WTC11 (cell line): ENCODE results near the gene CGB2. TPM values are rescaled to one million over a fixed set of nuclear protein-coding genes. Genes with fewer than 3 reads are reported as not detected.

ENCODE experiments used
- ATF1 ChIP-seq: sonication (generic); formaldehyde crosslinking; IDR thresholded peaks from 2 replicates; pipeline ENCODE4 v1.8.1; 2023; ENCODE audit warnings: mild to moderate bottlenecking, moderate library complexity, missing genetic modification reagents
- CREB1 ChIP-seq: sonication (generic); formaldehyde crosslinking; IDR thresholded peaks from 2 replicates; pipeline ENCODE4 v1.8.0; 2023; ENCODE audit warnings: mild to moderate bottlenecking, missing genetic modification reagents
- ELF4 ChIP-seq: sonication (generic); formaldehyde crosslinking; IDR thresholded peaks from 2 replicates; pipeline ENCODE4 v1.8.1; 2022; ENCODE audit warnings: low read depth, mild to moderate bottlenecking, moderate library complexity, missing genetic modification reagents
- ESRRA ChIP-seq: sonication (generic); formaldehyde crosslinking; IDR thresholded peaks from 2 replicates; pipeline ENCODE4 v1.8.1; 2022; ENCODE audit warnings: mild to moderate bottlenecking, missing genetic modification reagents, borderline replicate concordance
- FOXK1 ChIP-seq: sonication (generic); formaldehyde crosslinking; IDR thresholded peaks from 2 replicates; pipeline ENCODE4 v1.8.0; 2022; ENCODE audit warnings: mild to moderate bottlenecking, moderate library complexity, missing genetic modification reagents
- FOXP4 ChIP-seq: sonication (generic); formaldehyde crosslinking; IDR thresholded peaks from 2 replicates; pipeline ENCODE4 v1.8.0; 2022; ENCODE audit warnings: mild to moderate bottlenecking, missing genetic modification reagents
- HMGA2 ChIP-seq: fragments of 250-450 bp; sonication (Bioruptor Pico); IDR thresholded peaks from 2 replicates; pipeline ENCODE4 v1.4.0; 2021; ENCODE audit warnings: mild to moderate bottlenecking, moderate library complexity
- JAZF1 ChIP-seq: fragments of 250-450 bp; sonication (Bioruptor Pico); IDR thresholded peaks from 2 replicates; pipeline ENCODE4 v1.9.0; 2021; ENCODE audit warnings: moderate library complexity, mild to moderate bottlenecking, inconsistent platforms
- NR1H2 ChIP-seq: sonication (generic); formaldehyde crosslinking; IDR thresholded peaks from 2 replicates; pipeline ENCODE4 v1.9.0; 2021; ENCODE audit warnings: mild to moderate bottlenecking, moderate library complexity, missing genetic modification reagents
- PRRX2 ChIP-seq: fragments of 250-450 bp; sonication (Bioruptor Pico); IDR thresholded peaks from 2 replicates; pipeline ENCODE4 v1.8.0; 2021; ENCODE audit warnings: mild to moderate bottlenecking
- SOX15 ChIP-seq: fragments of 250-450 bp; sonication (Bioruptor Pico); IDR thresholded peaks from 2 replicates; pipeline ENCODE4 v1.9.0; 2021; ENCODE audit warnings: mild to moderate bottlenecking
- TP53 ChIP-seq: sonication (generic); formaldehyde crosslinking; IDR thresholded peaks from 2 replicates; pipeline ENCODE4 v1.8.1; 2023; ENCODE audit warnings: mild to moderate bottlenecking, missing genetic modification reagents
- ZNF138 ChIP-seq: sonication (generic); formaldehyde crosslinking; conservative IDR thresholded peaks from 2 replicates; pipeline ENCODE4 v1.8.1; 2022; ENCODE audit warnings: mild to moderate bottlenecking, moderate library complexity, missing genetic modification reagents
- ZNF219 ChIP-seq: sonication (generic); formaldehyde crosslinking; IDR thresholded peaks from 2 replicates; pipeline ENCODE4 v1.8.0; 2023; ENCODE audit warnings: missing genetic modification reagents, mild to moderate bottlenecking, borderline replicate concordance
- ZNF263 ChIP-seq: sonication (generic); formaldehyde crosslinking; IDR thresholded peaks from 2 replicates; pipeline ENCODE4 v1.8.1; 2022; ENCODE audit warnings: low read depth, mild to moderate bottlenecking, moderate library complexity, missing genetic modification reagents
- ZNF423 ChIP-seq: fragments of 250-450 bp; sonication (Bioruptor Pico); IDR thresholded peaks from 2 replicates; pipeline ENCODE4 v2.1.2; 2022; ENCODE audit warnings: mild to moderate bottlenecking, moderate library complexity
- ZNF425 ChIP-seq: fragments of 250-450 bp; sonication (Bioruptor Pico); conservative IDR thresholded peaks from 2 replicates; pipeline ENCODE4 v1.9.0; 2021; ENCODE audit warnings: mild to moderate bottlenecking
- total RNA-seq: library from RNA; stranded (reverse); gene quantifications from 3 replicates; pipeline ENCODE4 v1.2.3, GENCODE V29; 2021
- TF ChIP-seq, protein P1 (sequence below): sonication (generic); formaldehyde crosslinking; IDR thresholded peaks from 2 replicates; pipeline ENCODE4 v1.8.1; 2023; ENCODE audit warnings: mild to moderate bottlenecking, missing genetic modification reagents, moderate library complexity
- TF ChIP-seq, protein P2 (sequence below): sonication (generic); formaldehyde crosslinking; IDR thresholded peaks from 2 replicates; pipeline ENCODE4 v1.8.1; 2022; ENCODE audit warnings: low read depth, mild to moderate bottlenecking, moderate library complexity, missing genetic modification reagents, borderline replicate concordance
- TF ChIP-seq, protein P3 (sequence below): sonication (generic); formaldehyde crosslinking; IDR thresholded peaks from 2 replicates; pipeline ENCODE4 v1.8.1; 2023; ENCODE audit warnings: mild to moderate bottlenecking, missing genetic modification reagents
- TF ChIP-seq, protein P4 (sequence below): sonication (generic); formaldehyde crosslinking; IDR thresholded peaks from 2 replicates; pipeline ENCODE4 v1.8.1; 2023; ENCODE audit warnings: mild to moderate bottlenecking, moderate library complexity, missing genetic modification reagents
- TF ChIP-seq, protein P5 (sequence below): sonication (generic); formaldehyde crosslinking; conservative IDR thresholded peaks from 2 replicates; pipeline ENCODE4 v1.8.1; 2023; ENCODE audit warnings: mild to moderate bottlenecking, low read depth, missing genetic modification reagents, moderate library complexity
- TF ChIP-seq, protein P6 (sequence below): fragments of 250-450 bp; sonication (Bioruptor Pico); IDR thresholded peaks from 2 replicates; pipeline ENCODE4 v2.1.2; 2022; ENCODE audit warnings: mild to moderate bottlenecking, moderate library complexity
- TF ChIP-seq, protein P7 (sequence below): sonication (generic); formaldehyde crosslinking; IDR thresholded peaks from 2 replicates; pipeline ENCODE4 v1.8.1; 2022; ENCODE audit warnings: mild to moderate bottlenecking, missing genetic modification reagents, moderate library complexity, borderline replicate concordance

CGB2 gene
- total RNA-seq, 1 experiment from 2014 or later: not detected

- TF ChIP-seq NR1H2 (CRISPR knock-in tag): no peak
- TF ChIP-seq, protein P1, sequence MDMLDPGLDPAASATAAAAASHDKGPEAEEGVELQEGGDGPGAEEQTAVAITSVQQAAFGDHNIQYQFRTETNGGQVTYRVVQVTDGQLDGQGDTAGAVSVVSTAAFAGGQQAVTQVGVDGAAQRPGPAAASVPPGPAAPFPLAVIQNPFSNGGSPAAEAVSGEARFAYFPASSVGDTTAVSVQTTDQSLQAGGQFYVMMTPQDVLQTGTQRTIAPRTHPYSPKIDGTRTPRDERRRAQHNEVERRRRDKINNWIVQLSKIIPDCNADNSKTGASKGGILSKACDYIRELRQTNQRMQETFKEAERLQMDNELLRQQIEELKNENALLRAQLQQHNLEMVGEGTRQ (CRISPR knock-in tag): no peak
- no peak for TF ChIP-seq ZNF263 (CRISPR knock-in tag)
- peak; percentile 93 for TF ChIP-seq ZNF423 (CRISPR knock-in tag)
- no peak for TF ChIP-seq JAZF1 (CRISPR knock-in tag)
- TF ChIP-seq ELF4: no peak
- no peak for TF ChIP-seq PRRX2
- no peak for TF ChIP-seq ATF1 (CRISPR knock-in tag)
- TF ChIP-seq, protein P2, sequence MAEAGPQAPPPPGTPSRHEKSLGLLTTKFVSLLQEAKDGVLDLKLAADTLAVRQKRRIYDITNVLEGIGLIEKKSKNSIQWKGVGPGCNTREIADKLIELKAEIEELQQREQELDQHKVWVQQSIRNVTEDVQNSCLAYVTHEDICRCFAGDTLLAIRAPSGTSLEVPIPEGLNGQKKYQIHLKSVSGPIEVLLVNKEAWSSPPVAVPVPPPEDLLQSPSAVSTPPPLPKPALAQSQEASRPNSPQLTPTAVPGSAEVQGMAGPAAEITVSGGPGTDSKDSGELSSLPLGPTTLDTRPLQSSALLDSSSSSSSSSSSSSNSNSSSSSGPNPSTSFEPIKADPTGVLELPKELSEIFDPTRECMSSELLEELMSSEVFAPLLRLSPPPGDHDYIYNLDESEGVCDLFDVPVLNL (CRISPR knock-in tag): no peak
- no peak for TF ChIP-seq ZNF219
- TF ChIP-seq, protein P3, sequence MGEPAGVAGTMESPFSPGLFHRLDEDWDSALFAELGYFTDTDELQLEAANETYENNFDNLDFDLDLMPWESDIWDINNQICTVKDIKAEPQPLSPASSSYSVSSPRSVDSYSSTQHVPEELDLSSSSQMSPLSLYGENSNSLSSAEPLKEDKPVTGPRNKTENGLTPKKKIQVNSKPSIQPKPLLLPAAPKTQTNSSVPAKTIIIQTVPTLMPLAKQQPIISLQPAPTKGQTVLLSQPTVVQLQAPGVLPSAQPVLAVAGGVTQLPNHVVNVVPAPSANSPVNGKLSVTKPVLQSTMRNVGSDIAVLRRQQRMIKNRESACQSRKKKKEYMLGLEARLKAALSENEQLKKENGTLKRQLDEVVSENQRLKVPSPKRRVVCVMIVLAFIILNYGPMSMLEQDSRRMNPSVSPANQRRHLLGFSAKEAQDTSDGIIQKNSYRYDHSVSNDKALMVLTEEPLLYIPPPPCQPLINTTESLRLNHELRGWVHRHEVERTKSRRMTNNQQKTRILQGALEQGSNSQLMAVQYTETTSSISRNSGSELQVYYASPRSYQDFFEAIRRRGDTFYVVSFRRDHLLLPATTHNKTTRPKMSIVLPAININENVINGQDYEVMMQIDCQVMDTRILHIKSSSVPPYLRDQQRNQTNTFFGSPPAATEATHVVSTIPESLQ (CRISPR knock-in tag): no peak
- TF ChIP-seq, protein P4, sequence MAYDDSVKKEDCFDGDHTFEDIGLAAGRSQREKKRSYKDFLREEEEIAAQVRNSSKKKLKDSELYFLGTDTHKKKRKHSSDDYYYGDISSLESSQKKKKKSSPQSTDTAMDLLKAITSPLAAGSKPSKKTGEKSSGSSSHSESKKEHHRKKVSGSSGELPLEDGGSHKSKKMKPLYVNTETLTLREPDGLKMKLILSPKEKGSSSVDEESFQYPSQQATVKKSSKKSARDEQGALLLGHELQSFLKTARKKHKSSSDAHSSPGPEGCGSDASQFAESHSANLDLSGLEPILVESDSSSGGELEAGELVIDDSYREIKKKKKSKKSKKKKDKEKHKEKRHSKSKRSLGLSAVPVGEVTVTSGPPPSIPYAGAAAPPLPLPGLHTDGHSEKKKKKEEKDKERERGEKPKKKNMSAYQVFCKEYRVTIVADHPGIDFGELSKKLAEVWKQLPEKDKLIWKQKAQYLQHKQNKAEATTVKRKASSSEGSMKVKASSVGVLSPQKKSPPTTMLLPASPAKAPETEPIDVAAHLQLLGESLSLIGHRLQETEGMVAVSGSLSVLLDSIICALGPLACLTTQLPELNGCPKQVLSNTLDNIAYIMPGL (CRISPR knock-in tag): no peak
- no peak for TF ChIP-seq ESRRA (CRISPR knock-in tag)
- TF ChIP-seq ZNF425 (CRISPR knock-in tag): no peak
- TF ChIP-seq, protein P5, sequence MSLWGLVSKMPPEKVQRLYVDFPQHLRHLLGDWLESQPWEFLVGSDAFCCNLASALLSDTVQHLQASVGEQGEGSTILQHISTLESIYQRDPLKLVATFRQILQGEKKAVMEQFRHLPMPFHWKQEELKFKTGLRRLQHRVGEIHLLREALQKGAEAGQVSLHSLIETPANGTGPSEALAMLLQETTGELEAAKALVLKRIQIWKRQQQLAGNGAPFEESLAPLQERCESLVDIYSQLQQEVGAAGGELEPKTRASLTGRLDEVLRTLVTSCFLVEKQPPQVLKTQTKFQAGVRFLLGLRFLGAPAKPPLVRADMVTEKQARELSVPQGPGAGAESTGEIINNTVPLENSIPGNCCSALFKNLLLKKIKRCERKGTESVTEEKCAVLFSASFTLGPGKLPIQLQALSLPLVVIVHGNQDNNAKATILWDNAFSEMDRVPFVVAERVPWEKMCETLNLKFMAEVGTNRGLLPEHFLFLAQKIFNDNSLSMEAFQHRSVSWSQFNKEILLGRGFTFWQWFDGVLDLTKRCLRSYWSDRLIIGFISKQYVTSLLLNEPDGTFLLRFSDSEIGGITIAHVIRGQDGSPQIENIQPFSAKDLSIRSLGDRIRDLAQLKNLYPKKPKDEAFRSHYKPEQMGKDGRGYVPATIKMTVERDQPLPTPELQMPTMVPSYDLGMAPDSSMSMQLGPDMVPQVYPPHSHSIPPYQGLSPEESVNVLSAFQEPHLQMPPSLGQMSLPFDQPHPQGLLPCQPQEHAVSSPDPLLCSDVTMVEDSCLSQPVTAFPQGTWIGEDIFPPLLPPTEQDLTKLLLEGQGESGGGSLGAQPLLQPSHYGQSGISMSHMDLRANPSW (CRISPR knock-in tag): no peak
- TF ChIP-seq FOXP4 (CRISPR knock-in tag): no peak
- TF ChIP-seq CREB1: no peak
- no peak for TF ChIP-seq FOXK1 (CRISPR knock-in tag)
- TF ChIP-seq, protein P6, sequence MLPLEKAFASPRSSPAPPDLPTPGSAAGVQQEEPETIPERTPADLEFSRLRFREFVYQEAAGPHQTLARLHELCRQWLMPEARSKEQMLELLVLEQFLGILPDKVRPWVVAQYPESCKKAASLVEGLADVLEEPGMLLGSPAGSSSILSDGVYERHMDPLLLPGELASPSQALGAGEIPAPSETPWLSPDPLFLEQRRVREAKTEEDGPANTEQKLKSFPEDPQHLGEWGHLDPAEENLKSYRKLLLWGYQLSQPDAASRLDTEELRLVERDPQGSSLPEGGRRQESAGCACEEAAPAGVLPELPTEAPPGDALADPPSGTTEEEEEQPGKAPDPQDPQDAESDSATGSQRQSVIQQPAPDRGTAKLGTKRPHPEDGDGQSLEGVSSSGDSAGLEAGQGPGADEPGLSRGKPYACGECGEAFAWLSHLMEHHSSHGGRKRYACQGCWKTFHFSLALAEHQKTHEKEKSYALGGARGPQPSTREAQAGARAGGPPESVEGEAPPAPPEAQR: no peak
- TF ChIP-seq TP53 (CRISPR knock-in tag): no peak
- no peak for TF ChIP-seq HMGA2 (CRISPR knock-in tag)
- no peak for TF ChIP-seq SOX15 (CRISPR knock-in tag)
- no peak for TF ChIP-seq ZNF138
- TF ChIP-seq, protein P7, sequence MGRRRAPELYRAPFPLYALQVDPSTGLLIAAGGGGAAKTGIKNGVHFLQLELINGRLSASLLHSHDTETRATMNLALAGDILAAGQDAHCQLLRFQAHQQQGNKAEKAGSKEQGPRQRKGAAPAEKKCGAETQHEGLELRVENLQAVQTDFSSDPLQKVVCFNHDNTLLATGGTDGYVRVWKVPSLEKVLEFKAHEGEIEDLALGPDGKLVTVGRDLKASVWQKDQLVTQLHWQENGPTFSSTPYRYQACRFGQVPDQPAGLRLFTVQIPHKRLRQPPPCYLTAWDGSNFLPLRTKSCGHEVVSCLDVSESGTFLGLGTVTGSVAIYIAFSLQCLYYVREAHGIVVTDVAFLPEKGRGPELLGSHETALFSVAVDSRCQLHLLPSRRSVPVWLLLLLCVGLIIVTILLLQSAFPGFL (CRISPR knock-in tag): no peak
These were observed 13.9 kb upstream of the CGB2 start (continued) for GRCh38 chr19:49017666-49018351.
